GM12878 (cell line): ENCODE data around the gene POLR1D. TPM values are rescaled to one million over a fixed set of nuclear protein-coding genes. Genes with fewer than 3 reads are reported as not detected.

Experiments used
- ATAC-seq: fragments of 200-7000 bp; cut with Tn5 transposase; 3 replicates; pipeline ENCODE4 v1.9.1; 2020; ENCODE audit warnings: mild to moderate bottlenecking, moderate library complexity
- BruUV-seq: library from RNA; stranded (reverse); fragments of 400-500 nt; replicated peaks from 2 replicates; lab custom pipeline; 2021; lab: Mats Ljungman, UMichigan
- CTCF ChIA-PET: fragments of 300-600 bp; sonication (Branson Sonifier 250); formaldehyde crosslinking; extraction: SDS; loops from one replicate; lab custom pipeline; 2021; ENCODE audit warnings: inconsistent platforms; lab: Yijun Ruan, JAX
- POLR2A ChIA-PET: fragments of 350-600 bp; formaldehyde crosslinking; extraction: SDS; loops from one replicate; lab custom pipeline; 2021; ENCODE audit warnings: inconsistent platforms; lab: Charles Lee
- RAD21 ChIA-PET: fragments of 300-600 bp; sonication (Branson Sonifier 250); formaldehyde crosslinking; loops from one replicate; lab custom pipeline; 2023; ENCODE audit warnings: antibody characterized with exemption; ENCODE audit not compliant: unreplicated experiment; lab: Charles Lee
- SMC1A ChIA-PET: fragments of 300-600 bp; sonication (Branson Sonifier 250); formaldehyde crosslinking; loops from one replicate; lab custom pipeline; 2023; ENCODE audit not compliant: unreplicated experiment, uncharacterized antibody; lab: Charles Lee
- DNase-seq: peaks from one replicate; pipeline ENCODE4 v3.0.0-alpha.2; 2011; ENCODE audit warnings: low read depth, low spot score
- FAIRE-seq: peaks from 3 replicates; lab custom pipeline; 2011; peaks lifted over from hg19 to GRCh38; lab: Jason Lieb, UNC
- H2AFZ ChIP-seq: 2 replicates; pipeline ENCODE4 v1.6.0; 2011; ENCODE audit warnings: low read depth, low read length, control low read depth; ENCODE audit not compliant: control insufficient read depth
- H3K27ac ChIP-seq: 2 replicates; pipeline ENCODE4 v1.5.1; 2011; ENCODE audit warnings: control low read depth; ENCODE audit not compliant: control insufficient read depth, insufficient read depth
- H3K27me3 ChIP-seq, 2 experiments: replicated peaks in 1 of 2; 2 replicates each; pipeline versions ENCODE4 v1.6.0 to v1.6.1; 2011; ENCODE audit warnings: low read length in 1 of 2; ENCODE audit not compliant: control insufficient read depth in 2 of 2, insufficient read depth in 2 of 2
- H3K36me3 ChIP-seq, 2 experiments: 2 replicates each; pipeline ENCODE4 v1.5.1; 2011; ENCODE audit warnings: low read length in 1 of 2; ENCODE audit not compliant: control insufficient read depth in 2 of 2, insufficient read depth in 2 of 2
- H3K4me1 ChIP-seq: 2 replicates; pipeline ENCODE4 v1.6.1; 2011; ENCODE audit warnings: mild to moderate bottlenecking, low read length, moderate library complexity, mixed read lengths; ENCODE audit not compliant: control insufficient read depth, insufficient read depth
- H3K4me2 ChIP-seq: 2 replicates; pipeline ENCODE4 v1.6.0; 2011; ENCODE audit warnings: control low read depth; ENCODE audit not compliant: control insufficient read depth, insufficient read depth
- H3K4me3 ChIP-seq: fragments of 200-600 bp; sonication (generic); 2 replicates; pipeline ENCODE4 v1.5.1; 2016
- H3K79me2 ChIP-seq: 2 replicates; pipeline ENCODE4 v1.6.0; 2011; ENCODE audit warnings: low read length; ENCODE audit not compliant: control insufficient read depth, insufficient read depth
- H3K9ac ChIP-seq: 2 replicates; pipeline ENCODE4 v1.8.0; 2011; ENCODE audit warnings: low read length, control low read depth, mixed read lengths; ENCODE audit not compliant: control insufficient read depth, insufficient read depth
- H3K9me3 ChIP-seq: replicated peaks from 3 replicates; pipeline ENCODE4 v1.5.1; 2011; ENCODE audit warnings: mild to moderate bottlenecking, low read length; ENCODE audit not compliant: control insufficient read depth, insufficient read depth
- H4K20me1 ChIP-seq: 2 replicates; pipeline ENCODE4 v1.6.0; 2011; ENCODE audit not compliant: control insufficient read depth, insufficient read depth
- ESRRA ChIP-seq: IDR thresholded peaks from 2 replicates; pipeline ENCODE4 v1.6.1; 2012; ENCODE audit warnings: mild to moderate bottlenecking, low read length, improper control_type of control experiment
- FOXK2 ChIP-seq: fragments of 450-650 bp; IDR thresholded peaks from 2 replicates; pipeline ENCODE4 v1.6.1; 2017; ENCODE audit warnings: mild to moderate bottlenecking, moderate library complexity
- FOXM1 ChIP-seq: IDR thresholded peaks from 2 replicates; pipeline ENCODE4 v1.6.1; 2012; ENCODE audit warnings: low read depth, mild to moderate bottlenecking, inconsistent platforms, low read length, moderate library complexity
- HDAC6 ChIP-seq: fragments of 200-600 bp; sonication (generic); IDR thresholded peaks from one replicate; pipeline ENCODE4 v1.8.0; 2017; ENCODE audit warnings: antibody characterized with exemption; ENCODE audit not compliant: unreplicated experiment
- MEF2A ChIP-seq: IDR thresholded peaks from 2 replicates; pipeline ENCODE4 v1.6.1; 2011; ENCODE audit warnings: low read depth, mild to moderate bottlenecking, low read length, moderate library complexity; ENCODE audit not compliant: insufficient read depth
- NR2F1 ChIP-seq: fragments of 450-650 bp; conservative IDR thresholded peaks from 2 replicates; pipeline ENCODE4 v1.6.1; 2017; ENCODE audit warnings: mild to moderate bottlenecking
- NRF1 ChIP-seq: conservative IDR thresholded peaks from 2 replicates; pipeline ENCODE4 v1.6.1; 2011; ENCODE audit warnings: mild to moderate bottlenecking, low read depth, low read length, improper control_type of control experiment
- PBX3 ChIP-seq: IDR thresholded peaks from 2 replicates; pipeline ENCODE4 v1.6.1; 2011; ENCODE audit warnings: mild to moderate bottlenecking, low read depth, low read length, moderate library complexity; ENCODE audit not compliant: insufficient replicate concordance
- RB1 ChIP-seq: fragments of 450-650 bp; formaldehyde crosslinking; IDR thresholded peaks from 2 replicates; pipeline ENCODE4 v1.6.1; 2017; ENCODE audit warnings: mild to moderate bottlenecking, borderline replicate concordance
- SIX5 ChIP-seq: IDR thresholded peaks from 2 replicates; pipeline ENCODE4 v1.6.1; 2011; ENCODE audit warnings: mild to moderate bottlenecking, low read depth, low read length, moderate library complexity; ENCODE audit not compliant: severe bottlenecking
- TAF1 ChIP-seq: IDR thresholded peaks from 2 replicates; pipeline ENCODE4 v1.6.1; 2011; ENCODE audit warnings: mild to moderate bottlenecking, low read depth, low read length, borderline replicate concordance
- TCF12 ChIP-seq: IDR thresholded peaks from 2 replicates; pipeline ENCODE4 v1.6.1; 2011; ENCODE audit warnings: low read depth, mild to moderate bottlenecking, low read length
- in situ Hi-C: fragments of 300-500 bp; cut with MboI; formaldehyde crosslinking; loops from 9 replicates; pipeline ENCODE4 v1.14.3; 2018; ENCODE audit warnings: mixed read lengths
- intact Hi-C: fragments of 100-400 bp; cut with micrococcal nuclease; formaldehyde crosslinking; loops from one replicate; pipeline ENCODE4 v1.14.2; 2022; ENCODE audit not compliant: unreplicated experiment
- polyA plus RNA-seq, 11 experiments: library from polyadenylated mRNA; depleted of rRNA in 4 of 11; unstranded in 6 of 11; stranded (reverse) in 5 of 11; fragments of >200 nt; fragmentation: Nextera tagmentation in 4 of 11; fragmentation: Illumina TruSeq in 1 of 11; extraction: Ambion mirVana in 4 of 11; extraction: Trizol in 1 of 11; gene quantifications; 1 replicate in 1 of 11; 2 replicates in 10 of 11; pipeline versions ENCODE4 v1.2.1 to v1.2.3, GENCODE V29; 2011 to 2016; ENCODE audit warnings: inconsistent platforms in 2 of 11, missing spikeins in 2 of 11, low read depth in 1 of 11
- total RNA-seq, 4 experiments: library from RNA; depleted of rRNA in 3 of 4; stranded (reverse); fragments of >200 nt in 3 of 4; fragmentation: Illumina TruSeq in 1 of 4; extraction: Trizol in 1 of 4; gene quantifications; 2 replicates each; pipeline versions ENCODE4 v1.2.1 to v1.2.3, GENCODE V29; 2013 to 2021
- TF ChIP-seq, protein P1 (sequence below): fragments of 450-650 bp; formaldehyde crosslinking; IDR thresholded peaks from 2 replicates; pipeline ENCODE4 v1.4.0; 2022; ENCODE audit warnings: mild to moderate bottlenecking, moderate library complexity
- TF ChIP-seq, protein P2 (sequence below): fragments of 450-650 bp; formaldehyde crosslinking; IDR thresholded peaks from 2 replicates; pipeline ENCODE4 v1.5.0; 2022; ENCODE audit warnings: mild to moderate bottlenecking, missing genetic modification characterization

The POLR1D gene
- total and polyA plus RNA-seq, 10 of the 15 experiments (the other 5 are each of a cell fraction or from before 2014, with no cell fraction given): 119 to 223 (median 160) TPM

DNA sequence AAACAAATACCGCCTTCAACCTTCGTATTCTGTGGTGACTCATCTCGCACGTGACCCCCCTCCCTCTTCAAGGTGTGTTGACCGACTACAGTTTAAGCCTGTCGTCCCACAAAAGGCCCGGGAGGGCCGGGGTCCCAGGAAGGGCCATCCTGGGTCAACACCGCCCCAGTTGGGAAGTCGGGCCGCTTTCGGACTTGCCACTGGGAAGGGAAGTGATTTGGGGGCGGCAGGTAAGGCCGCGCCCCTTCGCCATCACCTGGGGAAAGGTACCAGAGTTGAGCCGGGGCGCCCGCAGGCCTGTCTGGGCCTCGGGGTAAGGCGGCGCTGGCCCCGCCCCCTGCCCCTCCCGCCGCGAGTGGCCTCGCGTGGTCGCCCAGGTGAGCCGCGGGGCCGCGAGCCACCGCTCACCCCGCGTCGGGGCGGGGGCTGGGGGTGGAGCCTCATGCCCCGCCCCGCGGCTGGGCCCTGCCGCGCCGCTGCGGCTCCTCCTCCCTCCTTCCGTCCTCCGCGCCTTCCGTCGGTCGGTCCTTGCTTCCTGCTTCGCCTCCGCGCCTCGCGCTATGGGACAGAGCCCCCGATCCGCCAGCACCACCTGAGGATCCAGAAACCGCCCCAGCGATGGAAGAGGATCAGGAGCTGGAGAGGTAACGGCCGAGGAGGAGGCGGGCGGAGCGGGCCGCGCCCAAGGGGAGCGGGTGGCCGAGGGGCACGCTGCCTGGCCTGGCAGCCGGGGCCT, at the start of gene POLR1D (continued):
- TF ChIP-seq TAF1: peak; percentile 45
- no peak for TF ChIP-seq FOXM1
- TF ChIP-seq NRF1: 0 out of 2 replicates have a peak, but pooled peaks have one; percentile 24
- peak; percentile 75 for TF ChIP-seq NR2F1
- TF ChIP-seq SIX5: no peak
- no peak for TF ChIP-seq PBX3
- no peak for TF ChIP-seq RB1

- H3K4me3 ChIP-seq: no peak overlapping the region
Measured at GRCh38 chr13:27572234-27572901, 49.3 kb upstream of the POLR1D start.

More at GRCh38 chr13:27572234-27572901, 49.3 kb upstream of the POLR1D start:
- H4K20me1 ChIP-seq: no peaks in the 10 kb centered on the region
- intact Hi-C loops: no loop called here
- H3K9me3 ChIP-seq: no peaks in the 10 kb centered on the region
- no peak overlapping the region for H2AFZ ChIP-seq
- POLR2A ChIA-PET: interaction anchor here (2.1 kb wide), 1 partner anchor 48 kb away, joined by 7 read pairs; the partner anchor contains the start of gene LNX2
- H3K4me1 ChIP-seq: no peaks in the 10 kb centered on the region
- H3K79me2 ChIP-seq: no peaks in the 10 kb centered on the region
- no peaks in the 10 kb centered on the region for H3K27me3 ChIP-seq
- in situ Hi-C loops: no loop called here
- no TSS peak for BruUV-seq
- SMC1A ChIA-PET: interaction anchor here (1.6 to 2.1 kb wide), 2 partner anchors 8 to 14 kb away, joined by 6 to 8 read pairs; no protein-coding TSS in a partner anchor
- RAD21 ChIA-PET: interaction anchor here (0.6 to 1.0 kb wide), 3 partner anchors 14 to 570 kb away, joined by 3 read pairs; no protein-coding TSS in a partner anchor
- H3K9ac ChIP-seq: no peak overlapping the region
- no peak for ATAC-seq
- TF ChIP-seq, protein P1, sequence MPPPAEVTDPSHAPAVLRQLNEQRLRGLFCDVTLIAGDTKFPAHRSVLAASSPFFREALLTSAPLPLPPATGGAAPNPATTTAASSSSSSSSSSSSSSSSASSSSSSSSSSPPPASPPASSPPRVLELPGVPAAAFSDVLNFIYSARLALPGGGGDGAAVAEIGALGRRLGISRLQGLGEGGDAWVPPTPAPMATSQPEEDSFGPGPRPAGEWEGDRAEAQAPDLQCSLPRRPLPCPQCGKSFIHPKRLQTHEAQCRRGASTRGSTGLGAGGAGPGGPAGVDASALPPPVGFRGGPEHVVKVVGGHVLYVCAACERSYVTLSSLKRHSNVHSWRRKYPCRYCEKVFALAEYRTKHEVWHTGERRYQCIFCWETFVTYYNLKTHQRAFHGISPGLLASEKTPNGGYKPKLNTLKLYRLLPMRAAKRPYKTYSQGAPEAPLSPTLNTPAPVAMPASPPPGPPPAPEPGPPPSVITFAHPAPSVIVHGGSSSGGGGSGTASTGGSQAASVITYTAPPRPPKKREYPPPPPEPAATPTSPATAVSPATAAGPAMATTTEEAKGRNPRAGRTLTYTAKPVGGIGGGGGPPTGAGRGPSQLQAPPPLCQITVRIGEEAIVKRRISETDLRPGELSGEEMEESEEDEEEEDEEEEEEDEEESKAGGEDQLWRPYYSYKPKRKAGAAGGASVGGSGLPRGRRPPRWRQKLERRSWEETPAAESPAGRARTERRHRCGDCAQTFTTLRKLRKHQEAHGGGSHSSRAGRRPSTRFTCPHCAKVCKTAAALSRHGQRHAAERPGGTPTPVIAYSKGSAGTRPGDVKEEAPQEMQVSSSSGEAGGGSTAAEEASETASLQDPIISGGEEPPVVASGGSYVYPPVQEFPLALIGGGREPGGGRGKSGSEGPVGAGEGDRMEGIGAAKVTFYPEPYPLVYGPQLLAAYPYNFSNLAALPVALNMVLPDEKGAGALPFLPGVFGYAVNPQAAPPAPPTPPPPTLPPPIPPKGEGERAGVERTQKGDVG (CRISPR knock-in tag): no peak
- TF ChIP-seq, protein P2, sequence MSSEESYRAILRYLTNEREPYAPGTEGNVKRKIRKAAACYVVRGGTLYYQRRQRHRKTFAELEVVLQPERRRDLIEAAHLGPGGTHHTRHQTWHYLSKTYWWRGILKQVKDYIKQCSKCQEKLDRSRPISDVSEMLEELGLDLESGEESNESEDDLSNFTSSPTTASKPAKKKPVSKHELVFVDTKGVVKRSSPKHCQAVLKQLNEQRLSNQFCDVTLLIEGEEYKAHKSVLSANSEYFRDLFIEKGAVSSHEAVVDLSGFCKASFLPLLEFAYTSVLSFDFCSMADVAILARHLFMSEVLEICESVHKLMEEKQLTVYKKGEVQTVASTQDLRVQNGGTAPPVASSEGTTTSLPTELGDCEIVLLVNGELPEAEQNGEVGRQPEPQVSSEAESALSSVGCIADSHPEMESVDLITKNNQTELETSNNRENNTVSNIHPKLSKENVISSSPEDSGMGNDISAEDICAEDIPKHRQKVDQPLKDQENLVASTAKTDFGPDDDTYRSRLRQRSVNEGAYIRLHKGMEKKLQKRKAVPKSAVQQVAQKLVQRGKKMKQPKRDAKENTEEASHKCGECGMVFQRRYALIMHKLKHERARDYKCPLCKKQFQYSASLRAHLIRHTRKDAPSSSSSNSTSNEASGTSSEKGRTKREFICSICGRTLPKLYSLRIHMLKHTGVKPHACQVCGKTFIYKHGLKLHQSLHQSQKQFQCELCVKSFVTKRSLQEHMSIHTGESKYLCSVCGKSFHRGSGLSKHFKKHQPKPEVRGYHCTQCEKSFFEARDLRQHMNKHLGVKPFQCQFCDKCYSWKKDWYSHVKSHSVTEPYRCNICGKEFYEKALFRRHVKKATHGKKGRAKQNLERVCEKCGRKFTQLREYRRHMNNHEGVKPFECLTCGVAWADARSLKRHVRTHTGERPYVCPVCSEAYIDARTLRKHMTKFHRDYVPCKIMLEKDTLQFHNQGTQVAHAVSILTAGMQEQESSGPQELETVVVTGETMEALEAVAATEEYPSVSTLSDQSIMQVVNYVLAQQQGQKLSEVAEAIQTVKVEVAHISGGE (CRISPR knock-in tag): no peak
- TF ChIP-seq RB1: no peak
- no peak for TF ChIP-seq ESRRA
- TF ChIP-seq HDAC6: no peak
- TF ChIP-seq TCF12: no peak
- TF ChIP-seq MEF2A: no peak
- TF ChIP-seq FOXK2: no peak
- DNase-seq: no peak
- no peak overlapping the region for H3K27ac ChIP-seq
- FAIRE-seq: no peak
- H3K4me2 ChIP-seq: no peak overlapping the region
- CTCF ChIA-PET: interaction anchor here (1.0 to 1.5 kb wide), 3 partner anchors 14 to 630 kb away, joined by 3 to 4 read pairs (median 3); no protein-coding TSS in a partner anchor
- H3K36me3 ChIP-seq: peaks cover 3 to 5% of the 10 kb centered on the region in 2 experiments; a peak in 3 of 4 replicates
